SK-N-SH treated with all-trans-retinoic acid at 6 μM for 48 hours (cell line): ENCODE measurements around the gene IQCM.

Experiments
- ATAC-seq: fragments of 200-7000 bp; cut with Tn5 transposase; 3 replicates; pipeline ENCODE4 v1.9.1; 2020; ENCODE audit warnings: mild to moderate bottlenecking, moderate library complexity
- ARNTL ChIP-seq: fragments of 450-650 bp; formaldehyde crosslinking; IDR thresholded peaks from 2 replicates; pipeline ENCODE4 v1.5.0; 2020; ENCODE audit warnings: low read depth, mild to moderate bottlenecking, moderate library complexity, borderline replicate concordance
- BACH2 ChIP-seq: fragments of 250-450 bp; sonication (Bioruptor Pico); IDR thresholded peaks from 2 replicates; pipeline ENCODE4 v1.9.0; 2021; ENCODE audit warnings: mild to moderate bottlenecking, borderline replicate concordance
- CSDC2 ChIP-seq: fragments of 250-450 bp; sonication (Bioruptor Pico); IDR thresholded peaks from 2 replicates; pipeline ENCODE4 v1.5.0; 2020; ENCODE audit warnings: mild to moderate bottlenecking, moderate library complexity
- CSRNP3 ChIP-seq: fragments of 250-450 bp; sonication (Bioruptor Pico); IDR thresholded peaks from 2 replicates; pipeline ENCODE4 v1.5.1; 2021; ENCODE audit warnings: mild to moderate bottlenecking, moderate library complexity
- ESRRG ChIP-seq: fragments of 250-450 bp; sonication (Bioruptor Pico); IDR thresholded peaks from 2 replicates; pipeline ENCODE4 v1.6.1; 2021; ENCODE audit warnings: mild to moderate bottlenecking
- GLIS3 ChIP-seq: fragments of 250-450 bp; sonication (Bioruptor Pico); IDR thresholded peaks from 2 replicates; pipeline ENCODE4 v1.5.0; 2020; ENCODE audit warnings: mild to moderate bottlenecking, moderate library complexity
- ISL1 ChIP-seq: fragments of 250-450 bp; sonication (Bioruptor Pico); IDR thresholded peaks from 2 replicates; pipeline ENCODE4 v2.1.2; 2022; ENCODE audit warnings: mild to moderate bottlenecking, moderate library complexity
- OSR1 ChIP-seq: fragments of 250-450 bp; sonication (Bioruptor Pico); IDR thresholded peaks from 2 replicates; pipeline ENCODE4 v1.8.0; 2022; ENCODE audit warnings: moderate library complexity, mild to moderate bottlenecking, inconsistent platforms
- PATZ1 ChIP-seq: fragments of 250-450 bp; sonication (Bioruptor Pico); IDR thresholded peaks from 2 replicates; pipeline ENCODE4 v1.8.0; 2020; ENCODE audit warnings: mild to moderate bottlenecking, moderate library complexity, borderline replicate concordance
- POU6F1 ChIP-seq: fragments of 250-450 bp; sonication (Bioruptor Pico); IDR thresholded peaks from 2 replicates; pipeline ENCODE4 v1.8.0; 2021; ENCODE audit warnings: low read depth, mild to moderate bottlenecking, moderate library complexity, borderline replicate concordance
- PPARA ChIP-seq: fragments of 250-450 bp; sonication (Bioruptor Pico); IDR thresholded peaks from 2 replicates; pipeline ENCODE4 v1.5.0; 2020; ENCODE audit warnings: mild to moderate bottlenecking, borderline replicate concordance
- RARB ChIP-seq: fragments of 250-450 bp; sonication (Bioruptor Pico); IDR thresholded peaks from 2 replicates; pipeline ENCODE4 v1.8.0; 2021; ENCODE audit warnings: mild to moderate bottlenecking, moderate library complexity
- SNAI2 ChIP-seq: fragments of 250-450 bp; sonication (Bioruptor Pico); IDR thresholded peaks from 2 replicates; pipeline ENCODE4 v1.5.0; 2020; ENCODE audit warnings: mild to moderate bottlenecking, moderate library complexity
- TOX ChIP-seq: fragments of 250-450 bp; sonication (Bioruptor Pico); IDR thresholded peaks from 2 replicates; pipeline ENCODE4 v1.8.0; 2021; ENCODE audit warnings: mild to moderate bottlenecking, moderate library complexity, borderline replicate concordance
- ZC3H10 ChIP-seq: fragments of 250-450 bp; sonication (Bioruptor Pico); IDR thresholded peaks from 2 replicates; pipeline ENCODE4 v1.5.1; 2021; ENCODE audit warnings: mild to moderate bottlenecking, moderate library complexity
- ZFP3 ChIP-seq: fragments of 250-450 bp; sonication (Bioruptor Pico); IDR thresholded peaks from 2 replicates; pipeline ENCODE4 v1.5.0; 2020; ENCODE audit warnings: mild to moderate bottlenecking, moderate library complexity
- ZFP30 ChIP-seq: fragments of 450-650 bp; formaldehyde crosslinking; IDR thresholded peaks from 2 replicates; pipeline ENCODE4 v1.5.0; 2022; ENCODE audit warnings: mild to moderate bottlenecking, moderate library complexity
- ZNF565 ChIP-seq: fragments of 450-650 bp; formaldehyde crosslinking; conservative IDR thresholded peaks from 2 replicates; pipeline ENCODE4 v1.5.0; 2020; ENCODE audit warnings: low read depth, mild to moderate bottlenecking, moderate library complexity
- ZNF70 ChIP-seq: fragments of 450-650 bp; formaldehyde crosslinking; IDR thresholded peaks from 2 replicates; pipeline ENCODE4 v1.5.0; 2020; ENCODE audit warnings: mild to moderate bottlenecking, moderate library complexity
- ZNF8 ChIP-seq: fragments of 450-650 bp; formaldehyde crosslinking; IDR thresholded peaks from 2 replicates; pipeline ENCODE4 v1.5.0; 2020; ENCODE audit warnings: mild to moderate bottlenecking, moderate library complexity
- TF ChIP-seq, protein P1 (sequence below): fragments of 250-450 bp; sonication (Bioruptor Pico); IDR thresholded peaks from 2 replicates; pipeline ENCODE4 v1.5.1; 2020; ENCODE audit warnings: low read depth, mild to moderate bottlenecking, moderate library complexity
- TF ChIP-seq, protein P2 (sequence below): fragments of 250-450 bp; sonication (Bioruptor Pico); IDR thresholded peaks from 2 replicates; pipeline ENCODE4 v1.5.0; 2020; ENCODE audit warnings: mild to moderate bottlenecking, moderate library complexity

The IQCM gene

DNA sequence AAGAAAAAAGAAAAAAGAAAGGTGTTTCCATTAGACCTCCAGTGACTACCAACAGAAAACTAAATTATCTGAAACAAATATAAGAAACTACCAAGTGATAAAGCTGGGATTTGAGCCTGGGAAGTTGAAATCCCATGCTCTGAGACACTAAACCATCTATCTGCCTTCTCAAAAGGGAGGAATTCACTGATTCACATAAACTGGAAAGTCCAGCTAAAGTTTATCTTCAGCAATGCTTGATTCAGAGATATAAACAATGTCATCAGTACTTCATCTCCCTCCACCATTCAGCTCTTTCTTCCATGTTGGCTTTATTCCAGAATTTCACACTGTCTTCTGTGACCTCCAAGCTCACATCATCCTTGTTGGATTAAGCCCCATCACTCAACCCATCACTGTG is 96.3 kb downstream of the IQCM start:
- TF ChIP-seq ZC3H10, result no peak
- TF ChIP-seq OSR1 (CRISPR knock-in tag), result no peak
- TF ChIP-seq, protein P1, sequence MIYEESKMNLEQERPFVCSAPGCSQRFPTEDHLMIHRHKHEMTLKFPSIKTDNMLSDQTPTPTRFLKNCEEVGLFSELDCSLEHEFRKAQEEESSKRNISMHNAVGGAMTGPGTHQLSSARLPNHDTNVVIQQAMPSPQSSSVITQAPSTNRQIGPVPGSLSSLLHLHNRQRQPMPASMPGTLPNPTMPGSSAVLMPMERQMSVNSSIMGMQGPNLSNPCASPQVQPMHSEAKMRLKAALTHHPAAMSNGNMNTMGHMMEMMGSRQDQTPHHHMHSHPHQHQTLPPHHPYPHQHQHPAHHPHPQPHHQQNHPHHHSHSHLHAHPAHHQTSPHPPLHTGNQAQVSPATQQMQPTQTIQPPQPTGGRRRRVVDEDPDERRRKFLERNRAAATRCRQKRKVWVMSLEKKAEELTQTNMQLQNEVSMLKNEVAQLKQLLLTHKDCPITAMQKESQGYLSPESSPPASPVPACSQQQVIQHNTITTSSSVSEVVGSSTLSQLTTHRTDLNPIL (CRISPR knock-in tag), result no peak
- TF ChIP-seq SNAI2 (CRISPR knock-in tag), result no peak
- TF ChIP-seq, protein P2, sequence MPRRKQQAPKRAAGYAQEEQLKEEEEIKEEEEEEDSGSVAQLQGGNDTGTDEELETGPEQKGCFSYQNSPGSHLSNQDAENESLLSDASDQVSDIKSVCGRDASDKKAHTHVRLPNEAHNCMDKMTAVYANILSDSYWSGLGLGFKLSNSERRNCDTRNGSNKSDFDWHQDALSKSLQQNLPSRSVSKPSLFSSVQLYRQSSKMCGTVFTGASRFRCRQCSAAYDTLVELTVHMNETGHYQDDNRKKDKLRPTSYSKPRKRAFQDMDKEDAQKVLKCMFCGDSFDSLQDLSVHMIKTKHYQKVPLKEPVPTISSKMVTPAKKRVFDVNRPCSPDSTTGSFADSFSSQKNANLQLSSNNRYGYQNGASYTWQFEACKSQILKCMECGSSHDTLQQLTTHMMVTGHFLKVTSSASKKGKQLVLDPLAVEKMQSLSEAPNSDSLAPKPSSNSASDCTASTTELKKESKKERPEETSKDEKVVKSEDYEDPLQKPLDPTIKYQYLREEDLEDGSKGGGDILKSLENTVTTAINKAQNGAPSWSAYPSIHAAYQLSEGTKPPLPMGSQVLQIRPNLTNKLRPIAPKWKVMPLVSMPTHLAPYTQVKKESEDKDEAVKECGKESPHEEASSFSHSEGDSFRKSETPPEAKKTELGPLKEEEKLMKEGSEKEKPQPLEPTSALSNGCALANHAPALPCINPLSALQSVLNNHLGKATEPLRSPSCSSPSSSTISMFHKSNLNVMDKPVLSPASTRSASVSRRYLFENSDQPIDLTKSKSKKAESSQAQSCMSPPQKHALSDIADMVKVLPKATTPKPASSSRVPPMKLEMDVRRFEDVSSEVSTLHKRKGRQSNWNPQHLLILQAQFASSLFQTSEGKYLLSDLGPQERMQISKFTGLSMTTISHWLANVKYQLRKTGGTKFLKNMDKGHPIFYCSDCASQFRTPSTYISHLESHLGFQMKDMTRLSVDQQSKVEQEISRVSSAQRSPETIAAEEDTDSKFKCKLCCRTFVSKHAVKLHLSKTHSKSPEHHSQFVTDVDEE (CRISPR knock-in tag), result no peak
- no peak for TF ChIP-seq ISL1 (CRISPR knock-in tag)
- TF ChIP-seq GLIS3 (CRISPR knock-in tag), result no peak
- no peak for TF ChIP-seq PPARA
- TF ChIP-seq CSDC2 (CRISPR knock-in tag), result no peak
- no peak for ATAC-seq

DNA sequence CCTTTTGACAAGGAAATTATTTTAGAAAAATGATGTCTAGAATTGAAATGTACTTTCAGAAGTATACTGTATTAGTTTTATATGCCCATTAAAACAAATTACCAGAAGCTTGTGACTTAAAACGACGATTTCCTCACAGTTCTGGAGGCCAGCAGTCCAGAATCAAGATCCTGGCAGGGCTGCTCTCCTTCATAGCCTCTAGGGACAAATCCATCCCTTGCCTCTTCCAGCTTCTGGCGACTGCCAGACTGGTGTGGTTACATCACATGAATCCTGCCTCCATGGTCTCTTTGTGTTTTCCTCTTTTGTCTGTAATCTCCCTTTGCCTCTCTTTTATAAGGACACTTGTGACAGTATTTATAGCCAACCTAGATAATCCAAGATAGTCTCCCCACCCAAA is 97.1 kb downstream of the IQCM start:
- TF ChIP-seq ZC3H10 (no peak), ZNF8 (CRISPR knock-in tag) (no peak), TOX (no peak), CSDC2 (CRISPR knock-in tag) (no peak), ARNTL (CRISPR knock-in tag) (no peak), POU6F1 (CRISPR knock-in tag) (no peak), BACH2 (CRISPR knock-in tag) (no peak), ZFP3 (CRISPR knock-in tag) (no peak), RARB (CRISPR knock-in tag) (no peak), SNAI2 (CRISPR knock-in tag) (no peak), ZFP30 (CRISPR knock-in tag) (no peak), PPARA (no peak), ZNF70 (CRISPR knock-in tag) (no peak), ISL1 (CRISPR knock-in tag) (no peak), OSR1 (CRISPR knock-in tag) (no peak)
- TF ChIP-seq, protein P1 (CRISPR knock-in tag), result no peak
- no peak for ATAC-seq

DNA sequence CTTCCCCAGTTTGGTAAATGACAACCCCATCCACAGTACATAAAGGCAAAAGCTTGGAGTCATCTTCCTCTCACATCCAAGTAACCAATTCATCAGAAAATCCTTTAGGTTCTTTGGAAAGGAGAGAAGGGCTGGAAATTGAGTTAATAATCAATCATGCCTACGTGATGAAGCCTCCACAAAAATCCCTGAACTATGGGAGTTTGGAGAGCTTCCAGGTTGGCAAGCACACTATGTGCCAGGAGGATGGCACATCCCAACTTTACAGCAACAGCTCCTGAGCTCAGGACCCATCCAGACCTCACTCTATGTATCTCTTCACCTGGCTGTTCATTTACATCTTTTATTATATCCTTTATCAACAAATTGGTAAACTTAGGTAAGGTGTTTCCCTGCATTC is 98.9 kb downstream of the IQCM start:
- TF ChIP-seq CSDC2 (CRISPR knock-in tag), result no peak
- no peak for TF ChIP-seq TOX
- no peak for TF ChIP-seq ZNF565
- no peak for TF ChIP-seq ESRRG (CRISPR knock-in tag)
- TF ChIP-seq RARB (CRISPR knock-in tag), result no peak
- no peak for ATAC-seq

DNA sequence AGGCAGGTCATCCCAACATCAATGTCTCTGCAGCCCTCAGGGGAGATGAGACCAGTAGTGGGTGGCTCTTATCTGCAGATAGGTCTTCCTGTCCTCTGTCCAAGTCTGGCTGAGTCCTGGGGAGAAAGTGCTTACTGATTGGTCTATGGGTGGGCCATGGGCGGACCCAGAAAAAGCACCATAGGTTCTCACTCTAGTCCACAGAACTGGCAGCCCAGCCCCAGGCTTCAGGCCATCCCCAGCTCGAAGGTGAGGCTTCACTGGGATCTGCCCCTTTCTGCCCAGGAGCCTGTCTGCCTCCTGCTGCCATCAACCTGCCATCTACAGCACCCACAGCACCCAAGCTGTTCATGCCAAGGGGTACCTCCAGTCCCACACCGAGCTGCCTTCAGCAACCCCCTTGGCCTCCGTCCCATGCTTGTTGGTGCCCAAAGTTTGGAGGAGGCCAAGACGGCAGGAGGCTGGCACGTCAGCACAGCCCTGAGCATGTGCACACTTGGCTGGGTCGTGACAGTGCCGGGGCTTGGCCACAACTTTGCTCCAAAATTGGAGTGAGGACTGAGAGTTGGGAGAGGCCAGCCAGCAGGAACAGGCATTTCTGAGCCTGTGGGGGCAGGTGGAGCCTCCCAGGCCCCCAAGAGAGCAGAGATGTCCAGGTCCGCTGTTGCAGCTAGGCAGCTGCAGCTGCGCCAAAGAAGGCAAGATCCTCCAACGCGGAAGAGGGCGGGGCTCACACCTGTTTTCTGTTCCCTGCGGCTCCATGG is 99.6 kb downstream of the IQCM start:
- TF ChIP-seq ZC3H10, result no peak
- ATAC-seq, result no peak

DNA sequence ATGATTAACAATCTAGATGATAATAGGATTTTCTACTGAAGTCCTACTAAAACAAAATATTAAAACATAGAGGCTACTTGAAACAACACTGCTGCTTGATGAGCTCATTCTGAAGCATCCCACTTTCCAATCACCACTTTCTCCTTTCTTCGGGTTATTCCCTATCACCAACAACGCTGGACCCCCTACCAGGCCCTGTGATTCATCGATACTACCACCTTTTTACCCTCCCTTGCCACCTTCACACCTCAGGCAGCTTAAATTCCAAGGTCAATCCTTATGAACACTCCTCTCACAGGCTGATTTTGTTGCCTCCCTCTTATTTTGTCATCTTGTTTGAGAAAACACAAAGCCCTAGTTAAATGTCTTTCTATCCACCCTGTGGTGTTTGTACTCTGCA is 102.6 kb downstream of the IQCM start:
- TF ChIP-seq ZNF8 (CRISPR knock-in tag), result no peak
- no peak for TF ChIP-seq ESRRG (CRISPR knock-in tag)
- no peak for TF ChIP-seq SNAI2 (CRISPR knock-in tag)
- no peak for TF ChIP-seq GLIS3 (CRISPR knock-in tag)
- TF ChIP-seq, protein P1 (CRISPR knock-in tag), result no peak
- TF ChIP-seq ZC3H10, result no peak
- no peak for TF ChIP-seq TOX
- TF ChIP-seq PATZ1 (CRISPR knock-in tag), result no peak
- no peak for TF ChIP-seq RARB (CRISPR knock-in tag)
- no peak for TF ChIP-seq ISL1 (CRISPR knock-in tag)
- TF ChIP-seq CSRNP3 (CRISPR knock-in tag), result no peak
- TF ChIP-seq, all 23 proteins: peak for 0
- ATAC-seq, result no peak
